ENCODE data around the gene IER2. TPM values are rescaled to one million over a fixed set of nuclear protein-coding genes. Genes with fewer than 3 reads are reported as not detected.

Gene IER2
- total RNA-seq, 1 experiment from 2014 or later: 72.0 TPM

DNA sequence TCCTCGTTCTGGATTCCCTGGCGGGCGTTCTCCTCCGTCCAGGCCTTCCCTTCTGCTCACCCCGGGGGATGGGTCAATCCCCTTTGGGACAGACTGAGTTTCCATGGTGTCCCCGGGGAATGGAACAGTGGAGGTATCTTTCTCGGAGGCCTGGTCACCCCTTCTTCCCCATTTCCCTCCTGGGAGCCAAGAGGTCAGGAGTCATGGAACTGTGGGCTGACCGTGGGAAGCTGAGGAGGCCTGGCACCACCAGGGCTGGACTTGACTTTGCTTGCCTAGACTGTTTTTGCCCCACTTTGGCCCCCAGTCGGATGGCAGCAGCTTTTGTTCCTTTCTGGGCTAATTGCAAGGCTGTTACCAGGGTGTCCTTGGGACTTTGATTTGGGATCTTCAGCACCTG, 30.2 kb upstream of the IER2 start:
- DNase-seq: no peak
- H3K27me3 Mint-ChIP-seq (ENCODE audit: insufficient read depth, unreplicated experiment): no peaks in the 10 kb centered on the region
- Histone ChIP-seq H3K4me3 (ENCODE audit: low read depth, low read length) (no peak overlapping the region), H3K9me3 (no peaks in the 10 kb centered on the region), H3K4me1 (no peaks in the 10 kb centered on the region), H3K27me3 (replicated peaks; ENCODE audit: control insufficient read depth, insufficient read depth, low read length) (no peaks in the 10 kb centered on the region), H3K36me3 (ENCODE audit: control insufficient read depth, insufficient read depth, low read length) (peaks cover 3% of the 10 kb centered on the region)
- no peak overlapping the region for H3K4me3 Mint-ChIP-seq (ENCODE audit: unreplicated experiment)
- H3K4me1 Mint-ChIP-seq (ENCODE audit: low read depth, unreplicated experiment): peaks cover 6% of the 10 kb centered on the region
- H3K27ac Mint-ChIP-seq (ENCODE audit: unreplicated experiment): no peak overlapping the region
- intact Hi-C loops (cut with micrococcal nuclease; ENCODE audit: unreplicated experiment): no loop called here
- TF ChIP-seq, protein P1, sequence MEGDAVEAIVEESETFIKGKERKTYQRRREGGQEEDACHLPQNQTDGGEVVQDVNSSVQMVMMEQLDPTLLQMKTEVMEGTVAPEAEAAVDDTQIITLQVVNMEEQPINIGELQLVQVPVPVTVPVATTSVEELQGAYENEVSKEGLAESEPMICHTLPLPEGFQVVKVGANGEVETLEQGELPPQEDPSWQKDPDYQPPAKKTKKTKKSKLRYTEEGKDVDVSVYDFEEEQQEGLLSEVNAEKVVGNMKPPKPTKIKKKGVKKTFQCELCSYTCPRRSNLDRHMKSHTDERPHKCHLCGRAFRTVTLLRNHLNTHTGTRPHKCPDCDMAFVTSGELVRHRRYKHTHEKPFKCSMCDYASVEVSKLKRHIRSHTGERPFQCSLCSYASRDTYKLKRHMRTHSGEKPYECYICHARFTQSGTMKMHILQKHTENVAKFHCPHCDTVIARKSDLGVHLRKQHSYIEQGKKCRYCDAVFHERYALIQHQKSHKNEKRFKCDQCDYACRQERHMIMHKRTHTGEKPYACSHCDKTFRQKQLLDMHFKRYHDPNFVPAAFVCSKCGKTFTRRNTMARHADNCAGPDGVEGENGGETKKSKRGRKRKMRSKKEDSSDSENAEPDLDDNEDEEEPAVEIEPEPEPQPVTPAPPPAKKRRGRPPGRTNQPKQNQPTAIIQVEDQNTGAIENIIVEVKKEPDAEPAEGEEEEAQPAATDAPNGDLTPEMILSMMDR (IDR thresholded peaks at IDR 0.05; ENCODE audit: insufficient read depth in 1 of 2, low read depth in 1 of 2, low read length in 1 of 2, severe bottlenecking in 1 of 2, unreplicated experiment in 1 of 2): no peak
- H3K9me3 Mint-ChIP-seq (ENCODE audit: unreplicated experiment): no peaks in the 10 kb centered on the region
- BruUV-seq (replicated peaks): no TSS peak
- CTCF ChIA-PET: no interaction called here
- POLR2A ChIA-PET: no interaction called here
- H3K36me3 Mint-ChIP-seq (ENCODE audit: insufficient read depth, unreplicated experiment): peaks cover 23% of the 10 kb centered on the region

DNA sequence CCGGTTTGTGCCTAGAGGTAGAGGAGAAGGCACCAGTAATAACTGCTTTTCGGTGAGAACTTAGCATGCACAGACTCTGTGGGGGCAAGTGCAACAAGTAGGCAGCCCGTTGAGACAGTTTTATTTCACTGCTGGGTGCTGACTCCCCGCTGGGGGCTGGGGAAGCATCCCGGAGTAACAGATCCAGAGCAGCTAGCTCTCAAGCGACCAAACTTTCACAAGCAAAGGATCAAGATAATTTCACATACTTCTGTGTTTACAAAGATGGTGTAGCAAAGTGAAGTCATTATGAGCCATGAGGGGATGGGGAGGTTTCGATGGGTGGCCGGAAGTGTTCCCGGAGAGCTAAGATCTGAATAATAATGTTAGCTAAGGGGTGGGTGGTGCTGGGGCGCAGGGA, 29.4 kb upstream of the IER2 start:
- intact Hi-C loops (cut with micrococcal nuclease; ENCODE audit: unreplicated experiment): no loop called here
- Histone ChIP-seq H3K4me3 (ENCODE audit: low read depth, low read length) (no peak overlapping the region), H3K36me3 (ENCODE audit: control insufficient read depth, insufficient read depth, low read length) (peaks cover 3% of the 10 kb centered on the region), H3K9me3 (no peaks in the 10 kb centered on the region), H3K4me1 (no peaks in the 10 kb centered on the region), H3K27me3 (replicated peaks; ENCODE audit: control insufficient read depth, insufficient read depth, low read length) (no peaks in the 10 kb centered on the region)
- H3K27me3 Mint-ChIP-seq (ENCODE audit: insufficient read depth, unreplicated experiment): no peaks in the 10 kb centered on the region
- no peak overlapping the region for H3K27ac Mint-ChIP-seq (ENCODE audit: unreplicated experiment)
- DNase-seq: no peak
- H3K9me3 Mint-ChIP-seq (ENCODE audit: unreplicated experiment): no peaks in the 10 kb centered on the region
- no peaks in the 10 kb centered on the region for H3K4me1 Mint-ChIP-seq (ENCODE audit: low read depth, unreplicated experiment)
- TF ChIP-seq, protein P1 (IDR thresholded peaks at IDR 0.05; ENCODE audit: insufficient read depth in 1 of 2, low read depth in 1 of 2, low read length in 1 of 2, severe bottlenecking in 1 of 2, unreplicated experiment in 1 of 2): no peak
- no TSS peak for BruUV-seq (replicated peaks)
- H3K36me3 Mint-ChIP-seq (ENCODE audit: insufficient read depth, unreplicated experiment): peaks cover 31% of the 10 kb centered on the region
- ChIA-PET POLR2A (no interaction called here), CTCF (no interaction called here)
- H3K4me3 Mint-ChIP-seq (ENCODE audit: unreplicated experiment): no peak overlapping the region

DNA sequence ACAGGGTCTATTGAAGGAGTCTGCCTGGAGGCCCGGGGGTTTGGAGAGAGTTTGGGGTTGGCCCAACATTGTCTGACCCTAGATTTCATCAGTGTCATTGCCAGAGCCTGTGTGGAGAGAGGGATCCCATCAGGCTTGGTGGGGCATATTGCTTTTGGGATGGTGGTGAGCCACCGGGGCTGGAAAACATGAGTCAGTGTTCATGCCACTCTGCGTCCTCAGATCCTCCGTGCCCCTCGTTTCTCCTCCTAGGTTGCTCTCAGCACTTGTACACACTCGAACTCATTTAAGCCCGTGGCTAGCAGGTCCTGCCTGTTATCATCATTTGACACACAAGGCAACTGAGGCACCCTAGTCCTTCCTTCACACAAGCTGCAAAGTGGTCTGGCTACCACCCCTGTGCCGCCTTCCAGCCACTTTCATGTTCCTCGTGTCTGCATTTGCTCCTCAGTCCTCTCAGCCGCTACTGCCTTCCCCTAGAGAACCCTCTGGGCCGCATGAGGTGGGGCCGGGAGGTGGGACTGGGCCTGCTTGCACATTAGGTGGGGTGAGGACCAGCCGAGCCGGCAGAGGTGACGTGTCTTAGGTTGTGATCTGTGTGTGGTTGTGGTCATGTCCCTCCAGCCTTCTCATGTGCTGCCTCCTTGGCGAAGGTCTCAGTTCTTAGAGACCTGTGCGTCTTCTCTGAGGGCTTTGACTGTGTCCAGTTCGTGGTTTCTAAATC, 28.5 kb upstream of the IER2 start:
- CTCF ChIA-PET: no interaction called here
- no peak overlapping the region for H3K4me3 Mint-ChIP-seq (ENCODE audit: unreplicated experiment)
- H3K4me1 Mint-ChIP-seq (ENCODE audit: low read depth, unreplicated experiment): no peaks in the 10 kb centered on the region
- no TSS peak for BruUV-seq (replicated peaks)
- intact Hi-C loops (cut with micrococcal nuclease; ENCODE audit: unreplicated experiment): no loop called here
- no peak for DNase-seq
- H3K4me1 ChIP-seq: no peaks in the 10 kb centered on the region
- no peak overlapping the region for H3K4me3 ChIP-seq (ENCODE audit: low read depth, low read length)
- H3K36me3 ChIP-seq (ENCODE audit: control insufficient read depth, insufficient read depth, low read length): peaks cover 3% of the 10 kb centered on the region
- H3K27me3 ChIP-seq (replicated peaks; ENCODE audit: control insufficient read depth, insufficient read depth, low read length): no peaks in the 10 kb centered on the region
- H3K9me3 Mint-ChIP-seq (ENCODE audit: unreplicated experiment): no peaks in the 10 kb centered on the region
- H3K9me3 ChIP-seq: no peaks in the 10 kb centered on the region
- POLR2A ChIA-PET: no interaction called here
- no peaks in the 10 kb centered on the region for H3K27me3 Mint-ChIP-seq (ENCODE audit: insufficient read depth, unreplicated experiment)
- H3K36me3 Mint-ChIP-seq (ENCODE audit: insufficient read depth, unreplicated experiment): peaks cover 33% of the 10 kb centered on the region
- TF ChIP-seq, protein P1 (IDR thresholded peaks at IDR 0.05; ENCODE audit: insufficient read depth in 1 of 2, low read depth in 1 of 2, low read length in 1 of 2, severe bottlenecking in 1 of 2, unreplicated experiment in 1 of 2): no peak
- peak overlapping the region; percentile 46 for H3K27ac Mint-ChIP-seq (ENCODE audit: unreplicated experiment)

All from Caco-2 (cell line).